NB4 (cell line): ENCODE data around the gene TRAP1.

Source experiments
- POLR2A ChIP-seq: IDR thresholded peaks from 2 replicates; pipeline ENCODE4 v1.6.1; 2011; ENCODE audit warnings: mild to moderate bottlenecking; ENCODE audit not compliant: insufficient read length; ENCODE audit errors: extremely low read depth
- TF ChIP-seq, protein P1 (sequence below): IDR thresholded peaks from one replicate; pipeline ENCODE4 v1.5.1; 2012; ENCODE audit warnings: low read depth, low read length
- TF ChIP-seq, protein P2 (sequence below): IDR thresholded peaks from 2 replicates; pipeline ENCODE4 v1.6.1; 2011; ENCODE audit warnings: low read depth, low read length

DNA sequence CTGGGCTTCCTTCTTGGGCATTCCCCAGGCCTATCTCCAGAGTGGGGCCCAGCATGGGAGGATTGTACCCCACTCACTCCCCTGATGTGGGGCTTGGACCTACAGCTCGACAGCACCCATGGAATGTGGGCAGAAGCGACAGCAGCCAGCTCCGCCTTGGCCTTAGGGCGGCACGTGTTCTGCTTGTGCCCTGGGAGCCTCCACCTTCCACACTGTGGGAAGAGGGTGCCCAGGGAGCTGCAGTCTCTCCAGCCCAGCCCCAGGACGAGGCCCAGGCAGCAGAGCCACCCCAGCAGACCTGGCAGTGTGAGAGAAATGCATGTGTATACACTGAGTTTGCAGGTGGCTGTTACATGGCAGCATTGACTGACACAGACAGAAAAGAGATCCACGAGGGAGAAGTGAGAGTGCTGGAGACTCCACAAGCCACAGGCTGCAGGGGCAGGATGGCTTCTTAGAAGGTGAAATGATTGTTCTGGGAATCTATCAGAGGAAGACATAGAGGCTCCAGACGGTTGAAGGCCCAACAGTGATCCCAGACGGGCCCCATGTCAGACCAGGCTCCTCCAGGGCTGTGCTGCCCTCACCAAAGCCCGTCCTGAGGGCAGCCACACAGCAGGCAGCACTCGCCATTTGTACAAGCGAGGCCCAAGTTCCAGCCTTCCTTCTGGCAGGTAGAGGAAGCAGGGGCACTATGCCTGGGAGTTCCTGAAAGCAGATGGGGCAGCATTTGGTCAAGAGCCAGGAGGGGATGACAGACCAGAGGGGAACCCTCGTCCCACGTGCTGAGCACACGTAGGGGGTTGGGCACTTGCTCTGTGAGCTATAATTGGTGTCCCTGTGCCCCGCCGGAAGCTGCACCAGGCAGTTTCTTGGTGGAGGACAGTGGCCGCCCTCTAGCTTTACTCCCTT, 65.6 kb downstream of the TRAP1 start:
- no peak for TF ChIP-seq POLR2A
- TF ChIP-seq, protein P1, sequence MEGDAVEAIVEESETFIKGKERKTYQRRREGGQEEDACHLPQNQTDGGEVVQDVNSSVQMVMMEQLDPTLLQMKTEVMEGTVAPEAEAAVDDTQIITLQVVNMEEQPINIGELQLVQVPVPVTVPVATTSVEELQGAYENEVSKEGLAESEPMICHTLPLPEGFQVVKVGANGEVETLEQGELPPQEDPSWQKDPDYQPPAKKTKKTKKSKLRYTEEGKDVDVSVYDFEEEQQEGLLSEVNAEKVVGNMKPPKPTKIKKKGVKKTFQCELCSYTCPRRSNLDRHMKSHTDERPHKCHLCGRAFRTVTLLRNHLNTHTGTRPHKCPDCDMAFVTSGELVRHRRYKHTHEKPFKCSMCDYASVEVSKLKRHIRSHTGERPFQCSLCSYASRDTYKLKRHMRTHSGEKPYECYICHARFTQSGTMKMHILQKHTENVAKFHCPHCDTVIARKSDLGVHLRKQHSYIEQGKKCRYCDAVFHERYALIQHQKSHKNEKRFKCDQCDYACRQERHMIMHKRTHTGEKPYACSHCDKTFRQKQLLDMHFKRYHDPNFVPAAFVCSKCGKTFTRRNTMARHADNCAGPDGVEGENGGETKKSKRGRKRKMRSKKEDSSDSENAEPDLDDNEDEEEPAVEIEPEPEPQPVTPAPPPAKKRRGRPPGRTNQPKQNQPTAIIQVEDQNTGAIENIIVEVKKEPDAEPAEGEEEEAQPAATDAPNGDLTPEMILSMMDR, result no peak
- TF ChIP-seq, protein P2, sequence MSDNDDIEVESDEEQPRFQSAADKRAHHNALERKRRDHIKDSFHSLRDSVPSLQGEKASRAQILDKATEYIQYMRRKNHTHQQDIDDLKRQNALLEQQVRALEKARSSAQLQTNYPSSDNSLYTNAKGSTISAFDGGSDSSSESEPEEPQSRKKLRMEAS, result no peak
